GM18502 (cell line): Measurements from ENCODE around the gene CACNB2.
"Not testable (repeated sequence)": the region's sequence is repeated elsewhere in the genome, so short reads cannot be mapped to it uniquely, and the experiment has no call there.

Experiments
- ATAC-seq: cut with Tn5 transposase; IDR thresholded peaks from one replicate; pipeline ENCODE4 v1.9.1; 2021; ENCODE audit warnings: mild to moderate bottlenecking; ENCODE audit not compliant: unreplicated experiment, poor library complexity

Gene CACNB2

GRCh38 chr10:18540195-18540594, 400.0 kb downstream of the CACNB2 start:
- ATAC-seq: no peak

- no peak for ATAC-seq
These were observed 402.6 kb downstream of the CACNB2 start for GRCh38 chr10:18542832-18543231.

DNA sequence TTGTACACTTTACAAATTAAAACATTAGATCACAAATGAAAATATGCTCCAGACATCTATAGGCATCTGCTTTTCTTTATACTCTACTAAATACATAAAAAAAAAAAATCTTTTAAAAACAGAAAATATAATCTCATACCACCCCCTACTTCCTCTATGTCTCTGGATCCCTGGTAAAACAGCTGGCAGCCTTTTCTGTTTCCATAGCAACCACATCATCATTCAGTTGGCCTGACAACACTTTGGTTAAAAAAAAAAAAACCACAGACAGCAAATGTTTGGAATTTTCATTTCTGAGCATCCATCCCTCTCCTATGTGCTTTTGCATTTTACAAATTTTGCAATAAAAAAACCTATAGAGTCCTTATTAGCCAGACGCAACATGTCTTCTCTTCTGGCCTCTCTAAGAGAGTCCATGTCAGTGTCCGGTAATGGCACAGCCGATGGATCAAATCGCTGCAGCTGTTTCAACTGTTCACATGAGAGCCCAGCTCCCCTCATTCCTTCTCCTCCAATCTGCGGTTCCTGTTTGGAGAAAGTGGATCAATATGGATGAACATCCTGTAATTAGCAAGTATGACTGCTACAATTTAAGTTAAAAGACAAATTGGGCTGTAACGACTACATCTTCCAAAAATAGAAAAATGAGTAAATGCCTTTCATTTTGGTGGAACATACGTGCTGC, 405.5 kb downstream of the CACNB2 start:
- no peak for ATAC-seq

DNA sequence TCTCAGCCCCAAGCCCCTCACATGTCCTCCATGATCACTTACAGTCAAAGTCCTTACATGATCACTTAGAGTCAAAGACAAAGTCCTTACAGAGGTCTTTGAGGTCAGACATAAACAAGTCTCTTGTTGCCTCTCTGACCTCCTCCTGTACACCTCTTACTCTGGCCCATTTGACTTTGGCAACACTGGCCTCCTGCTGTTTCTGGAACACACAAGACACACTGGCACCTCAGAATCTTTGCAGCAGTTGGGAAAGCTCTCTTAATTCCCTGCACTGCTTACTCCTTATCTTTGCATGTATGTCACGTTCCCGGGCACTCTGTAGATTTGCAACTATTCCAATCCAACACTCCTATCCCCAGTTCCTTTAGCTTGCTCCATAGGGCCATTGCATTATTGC, 408.9 kb downstream of the CACNB2 start:
- no peak for ATAC-seq

DNA sequence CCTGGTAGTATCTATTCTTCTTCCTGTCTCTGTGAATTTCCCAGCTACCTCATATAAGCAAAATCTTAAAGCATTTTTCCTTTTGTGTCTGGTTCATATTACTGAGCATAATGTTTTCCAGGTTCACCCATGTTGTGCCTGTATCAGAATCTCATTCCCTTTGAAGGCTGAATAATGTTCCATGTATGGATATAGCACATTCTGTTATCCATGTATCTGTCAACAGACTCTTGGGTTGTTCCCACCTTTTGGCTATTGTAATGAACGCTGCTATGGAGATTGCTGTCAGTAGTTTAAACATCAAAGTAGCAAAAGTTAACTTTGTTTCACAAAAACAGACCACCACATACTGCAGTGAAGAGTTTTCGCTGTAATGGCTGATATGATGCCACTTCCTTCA, 411.2 kb downstream of the CACNB2 start:
- no peak for ATAC-seq

DNA sequence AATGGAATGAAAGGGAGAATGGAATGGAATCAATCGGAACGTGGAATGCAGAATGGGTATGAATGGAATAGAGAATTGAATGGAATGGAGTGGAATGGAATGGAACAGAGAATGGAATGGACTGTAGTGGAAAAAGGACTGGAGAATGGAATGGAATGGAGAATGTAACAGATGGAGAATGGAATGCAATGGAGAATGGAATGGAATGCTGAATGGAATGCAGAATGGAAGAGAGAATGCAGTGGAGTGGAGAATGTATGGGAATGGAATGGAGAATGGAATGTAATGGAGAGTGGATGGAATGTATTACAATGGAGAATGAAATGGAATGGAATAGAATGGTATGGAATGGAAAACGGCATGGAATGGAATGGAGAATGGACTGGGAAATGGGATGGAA, 414.3 kb downstream of the CACNB2 start:
- ATAC-seq: no peak

DNA sequence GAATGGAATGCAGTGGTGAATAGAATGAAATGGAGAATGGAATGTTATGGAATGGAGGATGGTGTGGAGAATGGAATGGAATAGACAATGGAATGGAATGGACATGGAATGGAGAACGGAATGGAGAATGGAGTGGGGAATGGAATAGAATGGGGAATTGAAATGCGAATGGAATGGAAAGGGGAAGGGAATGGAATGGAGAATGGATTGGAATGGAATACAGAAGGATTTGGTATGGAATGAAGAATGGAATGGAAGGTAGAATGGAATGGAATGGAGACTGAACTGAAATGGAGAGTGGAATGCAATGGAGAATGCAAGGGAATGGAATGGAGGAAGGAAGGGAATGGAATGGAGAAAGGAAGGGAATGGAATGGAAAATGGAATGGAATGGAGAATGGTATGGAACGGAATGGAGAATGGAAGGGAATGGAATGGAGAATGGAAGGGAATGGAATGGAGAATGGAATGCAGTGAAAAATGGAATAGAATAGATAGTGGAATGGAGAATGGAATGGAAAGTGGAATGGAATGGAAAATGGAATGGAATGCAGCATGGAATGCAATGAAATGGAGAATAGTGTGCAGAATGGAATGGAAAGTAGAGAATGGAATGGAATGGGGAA, 416.4 kb downstream of the CACNB2 start:
- ATAC-seq: no peak

GRCh38 chr10:18557960-18558359, 417.7 kb downstream of the CACNB2 start:
- ATAC-seq: no peak

GRCh38 chr10:18561861-18562551, 421.8 kb downstream of the CACNB2 start:
- no peak for ATAC-seq

GRCh38 chr10:18563003-18563726, 422.9 kb downstream of the CACNB2 start:
- ATAC-seq: no peak

DNA sequence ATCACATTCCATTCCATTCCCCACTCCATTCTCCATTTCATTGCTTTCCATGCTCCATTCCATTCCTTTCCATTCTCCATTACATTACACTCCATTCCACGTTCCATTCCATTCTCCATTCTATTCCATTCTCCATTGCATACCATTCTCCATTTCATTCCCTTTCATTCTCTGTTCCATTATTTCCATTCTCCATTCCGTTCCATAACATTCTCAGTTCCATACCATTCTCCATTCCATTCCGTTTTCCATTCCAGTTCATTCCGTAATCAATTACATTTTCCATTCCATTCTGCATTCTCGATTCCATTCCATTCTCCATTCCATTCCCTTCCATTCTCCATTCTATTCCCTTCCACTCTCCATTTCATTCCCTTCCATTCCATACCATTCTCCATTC, 424.8 kb downstream of the CACNB2 start:
- no peak for ATAC-seq

DNA sequence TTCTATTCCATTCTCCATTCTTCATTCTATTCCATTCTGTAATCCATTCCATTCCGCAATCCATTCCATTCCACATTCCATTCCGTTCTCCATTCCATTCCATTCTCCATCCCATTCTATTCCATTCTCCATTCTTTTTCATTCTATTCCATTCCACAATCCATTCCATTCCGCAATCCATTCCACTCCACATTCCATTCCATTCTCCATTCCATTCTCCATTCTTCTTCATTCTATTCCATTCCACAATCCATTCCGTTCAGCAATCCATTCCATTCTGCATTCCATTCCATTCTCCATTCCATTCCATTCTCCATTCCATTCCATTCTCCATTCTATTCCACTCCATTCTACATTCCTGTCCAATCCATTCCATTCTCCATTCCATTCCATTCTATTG, 426.0 kb downstream of the CACNB2 start:
- no peak for ATAC-seq

- ATAC-seq: no peak
These were observed 427.2 kb downstream of the CACNB2 start for GRCh38 chr10:18567343-18567856.

- not testable (repeated sequence) for ATAC-seq
These were observed 430.2 kb downstream of the CACNB2 start for GRCh38 chr10:18570386-18570785.

DNA sequence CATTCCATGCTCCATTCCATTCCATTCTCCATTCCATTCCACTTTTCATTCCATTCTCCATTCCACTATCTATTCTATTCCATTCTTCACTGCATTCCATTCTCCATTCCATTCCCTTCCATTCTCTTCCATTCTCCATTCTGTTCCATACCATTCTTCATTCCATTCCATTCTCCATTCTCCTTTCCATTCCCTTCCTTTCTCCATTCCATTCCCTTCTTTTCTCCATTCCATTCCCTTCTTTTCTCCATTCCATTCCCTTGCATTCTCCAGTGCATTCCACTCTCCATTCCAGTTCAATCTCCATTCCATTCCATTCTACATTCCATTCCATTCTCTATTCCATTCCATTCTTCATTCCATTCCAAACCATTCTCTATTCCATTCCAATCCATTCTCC, 430.9 kb downstream of the CACNB2 start:
- no peak for ATAC-seq

DNA sequence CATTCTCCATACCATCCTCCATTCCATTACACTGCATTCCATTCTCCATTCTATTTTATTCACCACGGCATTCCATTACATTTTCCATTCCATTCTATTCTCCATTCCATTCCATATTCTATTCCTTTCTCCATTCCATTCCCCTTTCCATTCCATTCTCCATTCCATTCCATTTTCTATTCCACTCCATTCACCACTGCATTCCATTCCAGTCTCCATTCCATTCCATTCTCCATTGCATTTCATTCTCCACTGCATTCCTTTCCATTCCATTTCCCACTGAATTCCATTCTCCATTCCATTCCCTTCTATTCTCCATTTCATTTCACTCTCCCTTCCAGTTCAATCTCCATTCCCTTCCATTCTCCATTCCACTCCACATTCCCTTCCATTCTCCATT, 431.6 kb downstream of the CACNB2 start:
- ATAC-seq: no peak

GRCh38 chr10:18572959-18573561, 432.8 kb downstream of the CACNB2 start:
- ATAC-seq: no peak

DNA sequence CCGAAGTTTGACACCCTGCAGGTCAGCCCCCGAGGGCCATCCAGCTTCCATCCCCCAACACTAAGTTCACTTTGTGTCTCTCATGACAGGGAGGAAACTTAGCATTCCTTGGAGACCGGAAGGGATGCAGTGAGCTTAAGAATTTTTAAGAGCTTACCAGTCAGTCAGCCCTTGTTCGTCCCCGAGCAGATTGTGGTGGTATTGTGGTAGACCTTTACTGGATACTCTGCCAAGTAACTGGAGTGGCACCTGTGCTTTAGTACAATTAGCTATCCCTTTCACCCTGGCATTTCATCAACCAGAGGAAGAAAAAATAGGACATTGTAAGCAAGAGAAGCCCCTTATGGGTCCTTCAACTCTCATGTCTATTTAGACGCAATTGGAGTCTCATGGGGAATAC, 436.4 kb downstream of the CACNB2 start:
- ATAC-seq: no peak

DNA sequence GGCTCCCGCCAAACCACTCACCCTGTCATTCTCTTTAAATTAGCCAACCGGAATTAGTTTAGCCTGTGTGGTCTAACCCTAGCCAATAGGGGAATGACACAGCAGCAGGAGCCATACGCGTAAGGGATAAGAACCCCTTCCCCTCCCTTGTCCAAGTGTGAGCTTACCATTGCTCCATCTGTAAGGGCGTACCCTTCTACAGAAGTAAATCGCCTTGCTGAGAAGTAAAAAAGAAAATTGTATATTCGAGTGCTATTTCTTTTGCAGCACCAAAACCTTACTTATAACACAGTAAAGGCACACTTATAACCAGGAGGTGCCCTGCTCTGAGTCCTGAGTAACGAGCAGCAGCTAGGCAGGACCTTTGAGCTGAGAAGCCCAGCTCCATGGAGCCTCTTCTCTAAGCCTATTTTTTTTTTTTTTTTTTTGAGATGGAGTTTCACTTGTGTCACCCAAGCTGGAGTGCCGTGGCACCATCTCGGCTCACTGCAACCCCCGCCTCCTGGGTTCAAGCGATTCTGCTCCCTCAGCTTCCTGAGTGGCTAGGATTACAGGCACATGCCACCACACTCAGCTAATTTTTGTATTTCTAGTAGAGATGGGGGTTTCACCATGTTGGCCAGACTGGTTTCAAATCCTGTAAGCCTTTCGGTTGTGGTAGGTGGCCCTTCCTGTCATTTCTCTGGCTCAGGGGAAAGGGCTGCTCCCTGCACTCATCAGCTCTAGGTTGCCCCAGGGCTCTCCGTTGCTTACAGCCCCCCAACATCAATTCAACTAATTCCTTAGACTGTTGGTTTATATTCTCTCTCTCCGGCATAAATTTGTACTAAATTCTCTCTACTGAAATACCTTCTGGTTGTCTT, 437.8 kb downstream of the CACNB2 start:
- ATAC-seq: no peak
